Stimulated activated CD8-positive, alpha-beta memory T cell treated with anti-CD3 and anti-CD28 coated beads, Interleukin-12 subunit alpha, Interleukin-12 subunit beta, amount 100 ng/mL, for 4 hours (primary cell): Measurements from ENCODE around the gene CNOT1.
"Not testable (repeated sequence)": the region's sequence is repeated elsewhere in the genome, so short reads cannot be mapped to it uniquely, and the experiment has no call there.

Source experiments
- DNase-seq: peaks from one replicate; pipeline ENCODE4 v3.0.0-alpha.2; 2020; ENCODE audit warnings: low read depth

Gene CNOT1

DNA sequence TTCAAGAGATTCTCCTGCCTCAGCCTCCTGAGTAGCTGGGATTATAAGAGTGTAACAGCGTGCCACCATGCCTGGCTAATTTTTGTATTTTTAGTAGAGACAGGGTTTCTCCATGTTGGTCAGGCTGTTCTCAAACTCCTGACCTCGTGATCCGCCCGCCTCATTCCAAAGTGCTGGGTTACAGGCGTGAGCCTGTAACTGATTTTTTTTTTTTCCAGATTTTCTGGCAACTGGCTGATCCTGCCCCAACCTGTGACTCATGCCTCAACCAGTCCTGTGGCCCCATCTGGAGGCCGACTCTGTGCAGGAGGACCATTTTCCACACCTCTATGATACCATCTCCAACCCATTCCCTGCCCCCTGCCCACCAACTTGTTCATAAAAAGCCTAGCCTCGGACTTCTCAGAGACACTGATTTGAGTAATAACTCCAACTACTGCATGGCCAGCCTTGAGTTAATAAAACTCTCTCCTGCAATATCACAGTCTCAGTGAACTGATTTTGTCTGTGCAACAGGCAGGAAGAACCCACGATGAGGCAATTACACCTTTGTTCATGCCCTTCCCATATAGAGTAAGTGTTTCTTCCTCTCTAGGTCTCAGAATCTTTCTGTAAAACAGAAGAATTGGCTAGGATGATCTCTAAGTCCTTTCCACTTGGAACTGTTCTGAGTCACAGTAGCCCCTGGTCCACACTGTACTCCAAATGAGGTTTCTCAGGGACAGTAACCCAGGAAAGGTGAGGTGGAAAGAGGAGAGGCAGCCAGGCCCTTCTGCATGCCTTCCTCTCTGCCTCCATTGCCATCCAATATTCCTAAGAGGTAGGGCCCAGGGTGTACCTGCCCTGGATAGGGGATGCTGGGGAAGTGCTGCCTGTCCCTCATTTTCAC is 8.8 kb upstream of the CNOT1 start:
- DNase-seq, result no peak

DNA sequence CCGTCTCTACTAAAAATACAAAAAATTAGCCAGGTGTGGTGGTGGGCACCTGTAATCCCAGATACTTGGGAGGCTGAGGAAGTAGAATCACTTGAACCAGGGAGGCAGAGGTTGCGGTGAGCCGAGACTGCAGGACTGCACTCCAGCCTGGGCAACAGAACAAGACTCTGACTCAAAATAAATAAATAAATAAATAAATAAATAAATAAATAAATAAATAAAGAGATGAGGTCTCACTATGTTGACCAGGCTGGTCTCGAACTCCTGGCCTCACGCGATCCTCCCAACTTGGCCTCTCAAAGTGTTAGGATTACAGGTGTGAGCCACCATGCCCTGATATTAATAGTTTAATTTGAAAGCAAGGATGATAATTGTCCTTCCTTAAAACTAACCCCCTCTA is 7.4 kb upstream of the CNOT1 start:
- DNase-seq, result not testable (repeated sequence)

GRCh38 chr16:58636466-58636865 is 6.8 kb upstream of the CNOT1 start:
- no peak for DNase-seq

GRCh38 chr16:58635502-58635901 is 5.9 kb upstream of the CNOT1 start:
- no peak for DNase-seq

DNA sequence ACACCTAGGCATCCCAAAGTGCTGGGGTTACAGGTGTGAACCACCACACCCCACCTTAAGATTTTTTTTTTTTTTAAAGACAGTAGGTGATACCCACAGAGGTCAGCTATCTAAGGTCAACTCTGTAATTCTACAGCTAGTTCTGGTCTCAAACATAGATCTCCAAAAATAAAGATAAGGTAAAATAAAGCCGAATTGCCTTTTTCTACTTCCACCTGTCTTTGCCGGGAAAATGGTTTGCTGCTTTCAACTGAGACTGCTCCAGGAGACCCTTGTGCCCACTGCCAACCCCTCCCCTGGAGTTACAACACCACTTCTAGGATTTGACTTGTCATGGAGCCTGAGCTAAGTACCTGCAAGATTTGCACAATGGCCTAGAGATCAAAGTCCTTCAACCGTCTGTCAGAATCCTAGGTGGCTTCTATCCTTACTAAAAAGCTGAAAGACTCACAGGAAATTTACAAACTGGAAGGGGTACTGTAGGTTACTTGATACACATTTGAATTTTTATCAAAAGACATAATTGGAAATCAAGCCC is 4.7 kb upstream of the CNOT1 start:
- DNase-seq, result no peak

- peak; percentile 35 for DNase-seq
These were observed 537 bp downstream of the CNOT1 start for GRCh38 chr16:58628845-58629732.

DNA sequence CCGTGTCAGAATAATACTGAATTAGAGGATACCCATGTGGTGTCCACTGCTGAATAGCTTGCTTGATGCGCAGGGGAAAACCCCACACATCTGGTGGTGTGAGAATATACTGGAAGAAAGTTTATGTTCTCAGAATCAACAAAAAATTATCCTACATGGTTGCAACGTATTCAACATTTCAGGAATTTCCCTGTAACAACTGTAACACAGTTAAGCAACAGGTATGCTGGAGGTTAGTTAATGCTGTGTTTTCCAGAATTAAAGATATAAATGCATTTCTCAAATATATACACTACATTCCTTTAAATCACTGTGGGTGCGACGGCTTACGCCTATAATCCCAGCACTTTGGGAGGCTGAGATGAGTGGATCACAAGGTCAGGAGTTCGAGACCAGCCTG is 5.4 kb downstream of the CNOT1 start:
- no peak for DNase-seq

GRCh38 chr16:58620396-58620795 is 9.2 kb downstream of the CNOT1 start:
- DNase-seq, result no peak

DNA sequence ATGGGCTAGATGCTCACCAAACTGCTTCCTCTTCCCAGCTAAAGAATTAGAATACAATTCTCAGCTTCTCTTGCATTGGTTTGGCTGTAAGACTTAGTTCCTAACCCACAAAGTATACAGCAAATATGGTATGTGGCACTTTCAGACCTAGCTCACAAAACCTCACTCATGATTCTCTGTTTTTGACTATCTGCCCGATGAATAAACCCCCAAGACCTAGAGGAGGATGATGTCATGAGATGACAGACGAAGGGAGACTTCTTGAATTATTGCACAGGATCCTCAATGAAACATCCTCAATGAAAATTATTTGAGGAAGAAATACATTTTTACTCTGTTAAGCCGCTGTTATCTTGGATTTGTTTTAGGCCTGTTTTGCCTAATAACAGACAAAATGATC is 14.3 kb downstream of the CNOT1 start:
- no peak for DNase-seq

GRCh38 chr16:58614860-58615259 is 14.8 kb downstream of the CNOT1 start:
- no peak for DNase-seq

DNA sequence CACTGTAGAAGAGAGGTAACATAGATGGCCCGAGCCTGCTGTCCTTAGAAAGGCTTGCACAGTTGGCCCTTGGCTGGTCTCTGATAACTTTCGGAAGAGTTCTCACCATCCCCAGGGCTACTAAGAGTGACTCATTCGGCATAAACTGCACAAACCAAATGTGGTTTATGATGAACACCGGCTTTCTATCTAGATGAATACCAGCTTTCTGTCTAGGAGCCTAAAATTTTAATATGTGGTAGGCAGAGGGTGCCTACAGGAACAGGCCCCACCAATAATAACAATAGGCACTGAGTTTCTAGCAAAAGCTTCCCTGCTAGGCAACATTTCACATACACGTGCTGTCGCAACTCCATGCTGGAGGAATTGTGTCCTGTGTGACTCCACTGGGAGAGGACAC is 15.4 kb downstream of the CNOT1 start:
- DNase-seq, result no peak

- DNase-seq, result not testable (repeated sequence)
These were observed 16.7 kb downstream of the CNOT1 start for GRCh38 chr16:58612965-58613364.

- no peak for DNase-seq
These were observed 21.0 kb downstream of the CNOT1 start for GRCh38 chr16:58608601-58609136.

- DNase-seq, result no peak
These were observed 24.1 kb downstream of the CNOT1 start for GRCh38 chr16:58605562-58605961.

DNA sequence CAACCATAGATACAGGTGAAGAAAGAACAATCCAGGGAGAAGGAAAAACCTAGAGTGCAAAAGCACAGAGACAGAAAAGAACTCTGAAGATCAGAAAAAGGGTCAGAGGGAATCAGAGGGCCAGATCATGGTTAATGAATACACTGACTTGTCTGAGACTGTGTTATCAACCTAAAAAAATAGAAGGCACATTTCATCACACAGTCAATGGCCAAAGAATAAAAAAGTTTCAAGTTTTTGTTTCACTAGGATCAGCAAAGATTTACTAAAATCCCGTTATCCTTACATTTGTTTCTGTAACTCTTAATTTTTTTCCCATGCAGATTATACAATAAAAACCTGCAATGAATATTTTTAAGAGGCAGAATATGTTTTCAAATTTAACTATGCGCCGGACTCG is 38.5 kb downstream of the CNOT1 start:
- no peak for DNase-seq

DNA sequence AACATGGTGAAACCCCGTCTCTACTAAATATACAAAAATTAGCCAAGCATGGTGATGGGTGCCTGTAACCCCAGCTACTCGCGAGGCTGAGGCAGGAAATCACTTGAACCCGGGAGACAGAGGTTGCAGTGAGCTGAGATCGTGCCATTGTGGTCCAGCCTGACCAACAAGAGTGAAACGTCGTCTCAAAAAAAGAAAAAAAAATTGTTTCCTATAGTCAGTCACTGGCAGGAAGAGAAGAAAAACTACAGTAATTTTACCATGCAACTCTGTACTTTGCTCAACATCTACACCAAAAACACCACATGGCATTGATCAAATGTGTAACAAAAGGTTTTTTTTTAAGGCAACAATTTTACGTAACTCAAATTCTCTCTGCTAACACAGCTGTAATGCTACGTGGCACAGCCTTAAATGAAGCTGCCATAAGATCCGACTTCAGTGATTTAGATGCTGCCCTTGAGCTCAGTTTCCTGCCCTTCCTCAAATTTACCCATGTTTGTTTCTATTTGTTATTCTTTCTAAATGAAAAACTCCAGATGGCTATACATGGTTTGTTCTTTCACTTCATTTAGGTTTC is 40.2 kb downstream of the CNOT1 start:
- no peak for DNase-seq

GRCh38 chr16:58588406-58588805 is 41.2 kb downstream of the CNOT1 start:
- no peak for DNase-seq

- no peak for DNase-seq
These were observed 43.1 kb downstream of the CNOT1 start for GRCh38 chr16:58586340-58587030.

DNA sequence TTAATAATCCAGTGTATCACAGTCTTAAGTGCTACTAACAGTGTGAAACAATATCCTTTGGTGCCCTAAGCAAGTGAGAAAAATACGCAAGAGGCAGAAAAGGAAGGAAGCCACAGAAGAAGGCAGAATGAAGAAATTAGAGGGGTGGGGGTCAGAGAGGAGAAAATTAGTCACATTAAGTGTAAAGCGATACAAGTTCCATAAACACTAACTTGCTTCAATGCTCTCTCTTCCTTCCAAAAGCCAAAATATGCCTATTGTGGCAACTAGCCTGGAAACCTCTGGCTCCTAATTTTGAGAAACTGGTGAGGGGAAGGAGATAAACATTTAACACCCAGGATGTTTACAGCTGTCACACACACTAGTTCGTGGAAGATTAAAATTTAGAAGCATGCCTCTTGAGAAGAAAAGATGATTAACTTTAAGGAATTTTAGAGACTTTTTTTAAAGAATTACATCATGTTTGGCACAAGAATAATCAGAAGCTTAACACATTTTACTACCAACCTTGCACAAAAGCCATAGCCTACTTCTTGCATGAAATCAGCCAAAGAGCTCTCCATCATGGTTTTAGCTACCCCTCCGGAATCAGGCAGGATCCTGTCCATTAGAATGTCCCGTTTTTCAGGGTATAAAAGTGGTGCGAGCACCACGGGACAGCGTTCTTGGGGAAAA is 44.7 kb downstream of the CNOT1 start:
- no peak for DNase-seq

- no peak for DNase-seq
These were observed 46.5 kb downstream of the CNOT1 start for GRCh38 chr16:58582971-58583765.
